Caco-2 (cell line): Measurements from ENCODE around the gene XXYLT1. TPM values are rescaled to one million over a fixed set of nuclear protein-coding genes. Genes with fewer than 3 reads are reported as not detected.
"Not testable (repeated sequence)": the region's sequence is repeated elsewhere in the genome, so short reads cannot be mapped to it uniquely, and the experiment has no call there.

ENCODE experiments used
- BruUV-seq: library from RNA; stranded (reverse); fragments of 400-500 nt; replicated peaks from 2 replicates; lab custom pipeline; 2021; lab: Mats Ljungman, UMichigan
- CTCF ChIA-PET: fragments of 300-600 bp; sonication (Branson Sonifier 250); formaldehyde crosslinking; loops from one replicate; lab custom pipeline; 2022; ENCODE audit warnings: antibody characterized with exemption; lab: Charles Lee
- POLR2A ChIA-PET: fragments of 300-600 bp; sonication (Branson Sonifier 250); formaldehyde crosslinking; loops from one replicate; lab custom pipeline; 2022; ENCODE audit warnings: antibody characterized with exemption; lab: Charles Lee
- DNase-seq, 2 experiments: peaks; one replicate each; pipeline versions ENCODE4 v3.0.0 to v3.0.0-alpha.2; 2020 to 2022
- H3K27me3 ChIP-seq: replicated peaks from 2 replicates; pipeline ENCODE4 v1.6.0; 2011; ENCODE audit warnings: low read length; ENCODE audit not compliant: control insufficient read depth, insufficient read depth
- H3K36me3 ChIP-seq: 2 replicates; pipeline ENCODE4 v1.5.1; 2011; ENCODE audit warnings: low read length; ENCODE audit not compliant: control insufficient read depth, insufficient read depth
- H3K4me1 ChIP-seq: fragments of 250-450 bp; sonication (Bioruptor Pico); 2 replicates; pipeline ENCODE4 v1.5.1; 2020; ENCODE audit warnings: mild to moderate bottlenecking
- H3K4me3 ChIP-seq: 2 replicates; pipeline ENCODE4 v1.5.1; 2011; ENCODE audit warnings: low read depth, mild to moderate bottlenecking, control low read depth, low read length
- H3K9me3 ChIP-seq: fragments of 250-450 bp; sonication (Bioruptor Pico); 2 replicates; pipeline ENCODE4 v1.5.1; 2020; ENCODE audit warnings: mild to moderate bottlenecking, moderate library complexity
- H3K27ac Mint-ChIP-seq: one replicate; pipeline ENCODE4 v1.8.0; 2022; ENCODE audit warnings: mixed read lengths; ENCODE audit not compliant: unreplicated experiment
- H3K27me3 Mint-ChIP-seq: one replicate; pipeline ENCODE4 v1.8.0; 2022; ENCODE audit warnings: mixed read lengths; ENCODE audit not compliant: insufficient read depth, unreplicated experiment
- H3K36me3 Mint-ChIP-seq: one replicate; pipeline ENCODE4 v1.8.0; 2022; ENCODE audit warnings: mild to moderate bottlenecking, mixed read lengths; ENCODE audit not compliant: insufficient read depth, unreplicated experiment
- H3K4me1 Mint-ChIP-seq: one replicate; pipeline ENCODE4 v1.8.0; 2022; ENCODE audit warnings: low read depth, mixed read lengths; ENCODE audit not compliant: unreplicated experiment
- H3K4me3 Mint-ChIP-seq: one replicate; pipeline ENCODE4 v1.8.0; 2022; ENCODE audit warnings: mild to moderate bottlenecking, moderate library complexity, mixed read lengths; ENCODE audit not compliant: unreplicated experiment
- H3K9me3 Mint-ChIP-seq: one replicate; pipeline ENCODE4 v1.8.0; 2022; ENCODE audit warnings: mixed read lengths; ENCODE audit not compliant: unreplicated experiment
- intact Hi-C: fragments of 100-400 bp; cut with micrococcal nuclease; formaldehyde crosslinking; loops from one replicate; pipeline ENCODE4 v1.10.0; 2022; ENCODE audit not compliant: unreplicated experiment
- total RNA-seq: library from RNA; stranded (reverse); gene quantifications from 2 replicates; pipeline ENCODE4 v1.2.3, GENCODE V29; 2022
- TF ChIP-seq, protein P1 (sequence below), 2 experiments: fragments of 200-600 bp in 1 of 2; IDR thresholded peaks; 1 replicate in 1 of 2; 2 replicates in 1 of 2; pipeline versions ENCODE4 v1.5.1 to v1.8.0; 2011 to 2022; ENCODE audit warnings: antibody characterized with exemption in 1 of 2, control low read depth in 1 of 2, inconsistent platforms in 1 of 2, low read depth in 1 of 2, low read length in 1 of 2, mild to moderate bottlenecking in 1 of 2, moderate library complexity in 1 of 2; ENCODE audit not compliant: insufficient read depth in 1 of 2, severe bottlenecking in 1 of 2, unreplicated experiment in 1 of 2

Gene XXYLT1
- total RNA-seq, 1 experiment from 2014 or later = 14.2 TPM

DNA sequence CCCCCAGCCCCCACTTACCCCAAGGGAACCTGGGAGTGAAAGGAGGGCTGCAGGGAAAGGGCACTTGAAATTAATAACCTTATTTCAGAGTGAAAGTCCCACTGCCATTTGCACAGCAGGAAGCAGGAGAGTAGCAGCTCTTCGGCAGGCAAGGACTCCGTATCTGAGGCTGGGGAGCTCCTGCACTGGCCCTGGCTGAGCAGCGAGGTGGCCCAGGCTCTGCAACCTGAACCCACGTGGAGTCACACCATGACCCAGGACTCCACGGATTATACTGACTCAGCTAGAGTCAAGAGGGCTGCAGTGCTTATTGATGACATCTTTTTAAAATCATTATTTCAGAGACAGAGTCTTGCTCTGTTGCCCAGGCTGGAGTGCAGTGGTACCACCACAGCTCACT lies 214.5 kb downstream of the XXYLT1 start:
- Mint-ChIP-seq H3K4me3 (no peak overlapping the region), H3K36me3 (peaks cover 5% of the 10 kb centered on the region), H3K27me3 (no peaks in the 10 kb centered on the region), H3K9me3 (no peaks in the 10 kb centered on the region), H3K27ac (no peak overlapping the region), H3K4me1 (peaks cover 14% of the 10 kb centered on the region)
- intact Hi-C loops = no loop called here
- POLR2A ChIA-PET = no interaction called here
- Histone ChIP-seq H3K9me3 (no peaks in the 10 kb centered on the region), H3K4me1 (peaks cover 8% of the 10 kb centered on the region), H3K4me3 (no peak overlapping the region), H3K36me3 (no peaks in the 10 kb centered on the region), H3K27me3 (no peaks in the 10 kb centered on the region)
- CTCF ChIA-PET = interaction anchor here (0.9 kb wide), 1 partner anchor 50 kb away, joined by 3 read pairs; no protein-coding TSS in a partner anchor
- no peak for DNase-seq
- TF ChIP-seq, protein P1, sequence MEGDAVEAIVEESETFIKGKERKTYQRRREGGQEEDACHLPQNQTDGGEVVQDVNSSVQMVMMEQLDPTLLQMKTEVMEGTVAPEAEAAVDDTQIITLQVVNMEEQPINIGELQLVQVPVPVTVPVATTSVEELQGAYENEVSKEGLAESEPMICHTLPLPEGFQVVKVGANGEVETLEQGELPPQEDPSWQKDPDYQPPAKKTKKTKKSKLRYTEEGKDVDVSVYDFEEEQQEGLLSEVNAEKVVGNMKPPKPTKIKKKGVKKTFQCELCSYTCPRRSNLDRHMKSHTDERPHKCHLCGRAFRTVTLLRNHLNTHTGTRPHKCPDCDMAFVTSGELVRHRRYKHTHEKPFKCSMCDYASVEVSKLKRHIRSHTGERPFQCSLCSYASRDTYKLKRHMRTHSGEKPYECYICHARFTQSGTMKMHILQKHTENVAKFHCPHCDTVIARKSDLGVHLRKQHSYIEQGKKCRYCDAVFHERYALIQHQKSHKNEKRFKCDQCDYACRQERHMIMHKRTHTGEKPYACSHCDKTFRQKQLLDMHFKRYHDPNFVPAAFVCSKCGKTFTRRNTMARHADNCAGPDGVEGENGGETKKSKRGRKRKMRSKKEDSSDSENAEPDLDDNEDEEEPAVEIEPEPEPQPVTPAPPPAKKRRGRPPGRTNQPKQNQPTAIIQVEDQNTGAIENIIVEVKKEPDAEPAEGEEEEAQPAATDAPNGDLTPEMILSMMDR (IDR thresholded peaks at IDR 0.05; ENCODE audit: insufficient read depth in 1 of 2, low read depth in 1 of 2, low read length in 1 of 2, severe bottlenecking in 1 of 2, unreplicated experiment in 1 of 2) = no peak
- BruUV-seq = no TSS peak

DNA sequence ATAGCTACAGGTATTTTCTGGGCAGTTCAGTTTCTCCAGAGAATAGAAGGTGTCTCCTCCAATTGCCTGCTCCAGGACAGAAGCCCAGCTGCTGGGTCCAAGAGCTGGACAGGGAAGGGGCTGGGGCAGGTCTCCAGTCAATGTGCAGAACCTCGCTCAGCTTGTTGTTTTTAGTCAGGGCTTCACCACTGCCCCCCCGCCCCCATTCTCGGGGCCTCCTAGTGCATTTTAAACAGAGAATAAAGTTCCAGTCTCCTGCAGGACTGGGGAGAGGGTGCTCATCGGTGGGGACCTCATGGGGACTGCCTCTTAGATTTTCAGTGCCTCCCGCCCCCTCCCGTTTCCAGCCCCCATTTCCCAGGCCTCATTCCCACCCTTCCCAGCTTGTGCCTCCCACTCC lies 216.6 kb downstream of the XXYLT1 start:
- Histone ChIP-seq H3K9me3 (no peaks in the 10 kb centered on the region), H3K4me1 (no peaks in the 10 kb centered on the region), H3K4me3 (no peak overlapping the region), H3K36me3 (no peaks in the 10 kb centered on the region), H3K27me3 (no peaks in the 10 kb centered on the region)
- ChIA-PET CTCF (interaction anchor here (0.6 kb wide), 1 partner anchor 12 kb away, joined by 3 read pairs; no protein-coding TSS in a partner anchor), POLR2A (no interaction called here)
- no peaks in the 10 kb centered on the region for H3K27me3 Mint-ChIP-seq
- no peak overlapping the region for H3K27ac Mint-ChIP-seq
- DNase-seq = peak in 1 of 2 experiments; percentile 8
- TF ChIP-seq, protein P1 (IDR thresholded peaks at IDR 0.05; ENCODE audit: insufficient read depth in 1 of 2, low read depth in 1 of 2, low read length in 1 of 2, severe bottlenecking in 1 of 2, unreplicated experiment in 1 of 2) = no peak
- intact Hi-C loops = no loop called here
- H3K36me3 Mint-ChIP-seq = peaks cover 5% of the 10 kb centered on the region
- no TSS peak for BruUV-seq
- H3K9me3 Mint-ChIP-seq = no peaks in the 10 kb centered on the region
- H3K4me1 Mint-ChIP-seq = peaks cover 14% of the 10 kb centered on the region
- H3K4me3 Mint-ChIP-seq = no peak overlapping the region

DNA sequence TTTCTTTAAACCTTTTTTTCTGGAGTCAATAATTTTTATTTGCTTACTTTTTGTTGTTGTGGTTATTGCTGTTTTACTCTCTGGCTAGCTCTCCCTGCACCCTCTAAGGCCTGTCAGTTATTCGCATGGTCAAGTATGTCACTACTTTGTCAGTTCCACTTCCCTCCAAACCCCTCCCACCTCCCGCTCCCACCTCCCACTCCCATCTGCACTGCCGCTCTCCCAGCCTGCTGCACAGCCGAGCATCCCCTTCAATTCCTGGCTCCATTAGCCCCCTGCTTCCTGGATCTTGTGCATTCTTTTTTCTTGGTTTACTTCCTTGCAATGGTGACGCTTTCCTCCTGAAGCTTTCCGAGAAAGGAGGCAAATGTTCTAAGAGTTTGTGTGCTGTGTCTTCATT lies 218.0 kb downstream of the XXYLT1 start:
- no TSS peak for BruUV-seq
- CTCF ChIA-PET = no interaction called here
- intact Hi-C loops = no loop called here
- Mint-ChIP-seq H3K4me1 (peaks cover 14% of the 10 kb centered on the region), H3K27ac (no peak overlapping the region), H3K36me3 (peaks cover 5% of the 10 kb centered on the region), H3K4me3 (no peak overlapping the region), H3K9me3 (no peaks in the 10 kb centered on the region), H3K27me3 (no peaks in the 10 kb centered on the region)
- POLR2A ChIA-PET = no interaction called here
- Histone ChIP-seq H3K4me3 (no peak overlapping the region), H3K36me3 (no peaks in the 10 kb centered on the region), H3K9me3 (no peaks in the 10 kb centered on the region), H3K4me1 (no peaks in the 10 kb centered on the region), H3K27me3 (no peaks in the 10 kb centered on the region)
- DNase-seq = no peak
- TF ChIP-seq, protein P1 (IDR thresholded peaks at IDR 0.05; ENCODE audit: insufficient read depth in 1 of 2, low read depth in 1 of 2, low read length in 1 of 2, severe bottlenecking in 1 of 2, unreplicated experiment in 1 of 2) = no peak

DNA sequence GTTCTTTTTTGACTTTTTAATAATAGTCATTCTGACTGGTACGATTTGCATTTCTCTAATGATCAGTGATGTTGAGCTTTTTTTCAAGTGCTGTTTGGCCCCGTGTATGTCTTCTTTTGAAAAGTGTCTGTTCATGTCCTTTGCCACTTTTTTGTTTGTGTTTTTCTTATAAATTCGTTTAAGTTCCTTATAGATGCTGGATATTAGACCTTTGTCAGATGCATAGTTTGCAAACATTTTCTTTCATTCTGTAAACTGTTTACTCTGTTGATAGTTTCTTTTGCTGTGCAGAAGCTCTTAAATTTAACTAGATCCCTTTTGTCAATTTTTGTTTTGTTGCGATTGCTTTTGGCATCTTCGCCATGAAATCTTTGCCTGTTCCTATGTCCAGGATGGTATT lies 220.7 kb downstream of the XXYLT1 start:
- H3K4me1 Mint-ChIP-seq, POLR2A ChIA-PET, H3K4me3 ChIP-seq, H3K9me3 Mint-ChIP-seq, H3K4me3 Mint-ChIP-seq, CTCF ChIA-PET, H3K36me3 ChIP-seq, intact Hi-C loops, H3K9me3 ChIP-seq, DNase-seq, H3K36me3 Mint-ChIP-seq, H3K27me3 Mint-ChIP-seq, H3K27me3 ChIP-seq, H3K4me1 ChIP-seq, BruUV-seq, H3K27ac Mint-ChIP-seq: not testable (repeated sequence)
